ENCODE measurements around the gene RAMP1.

- no peak for TF ChIP-seq CTCF (IDR thresholded peaks at IDR 0.05 in 4 of 5, conservative IDR thresholded peaks at IDR 0.05 in 1 of 5)
- TF ChIP-seq POLR2A (IDR thresholded peaks at IDR 0.05): no peak
These were observed 42.8 kb downstream of the RAMP1 start for GRCh38 chr2:237901932-237902850.
